Measurements from ENCODE around the gene ARPC2. TPM values are rescaled to one million over a fixed set of nuclear protein-coding genes. Genes with fewer than 3 reads are reported as not detected.
A peak's percentile ranks its signal among the peaks of the same experiment; 100 is the strongest.

Gene ARPC2
- total and polyA plus RNA-seq, 2 of the 13 experiments (the other 11 are each of a cell fraction or from before 2014, with no cell fraction given), result 168 to 303 TPM

- TF ChIP-seq ARID3A (IDR thresholded peaks at IDR 0.05; ENCODE audit: low read depth, low read length) (peak; percentile 60), NCOA5 (CRISPR knock-in tag; IDR thresholded peaks at IDR 0.05) (0 out of 2 replicates have a peak, but pooled peaks have one; percentile 41), ZNF788 (CRISPR knock-in tag; IDR thresholded peaks at IDR 0.05; ENCODE audit: borderline replicate concordance) (peak; percentile 19; the same call in 1 of the 2 replicates), XRCC5 (optimal IDR thresholded peaks at IDR 0.05; ENCODE audit: low read length) (peak; percentile 95), TBX2 (CRISPR knock-in tag; IDR thresholded peaks at IDR 0.05; ENCODE audit: borderline replicate concordance) (peak; percentile 56; the same call in 1 of the 2 replicates), TAF15 (IDR thresholded peaks at IDR 0.05; ENCODE audit: low read depth, low read length, poor library complexity, severe bottlenecking) (no peak), GATAD2A (CRISPR knock-in tag; IDR thresholded peaks at IDR 0.05) (peak; percentile 62), ZNF784 (CRISPR knock-in tag; IDR thresholded peaks at IDR 0.05; ENCODE audit: borderline replicate concordance) (peak; percentile 68; the same call in 1 of the 2 replicates), ZNF558 (CRISPR knock-in tag; IDR thresholded peaks at IDR 0.05; ENCODE audit: borderline replicate concordance) (no peak), ZNF552 (CRISPR knock-in tag; IDR thresholded peaks at IDR 0.05; ENCODE audit: borderline replicate concordance) (no peak), ZNF431 (CRISPR knock-in tag; IDR thresholded peaks at IDR 0.05; ENCODE audit: borderline replicate concordance, low read depth) (0 out of 2 replicates have a peak, but pooled peaks have one; percentile 30), SMYD3 (CRISPR knock-in tag; IDR thresholded peaks at IDR 0.05) (0 out of 2 replicates have a peak, but pooled peaks have one; percentile 38), GABPB1 (CRISPR knock-in tag; IDR thresholded peaks at IDR 0.05) (peak; percentile 29; the same call in 1 of the 2 replicates), MAFG (CRISPR knock-in tag; IDR thresholded peaks at IDR 0.05) (no peak), REPIN1 (CRISPR knock-in tag; IDR thresholded peaks at IDR 0.05; ENCODE audit: borderline replicate concordance, low read depth) (no peak), SIN3B (IDR thresholded peaks at IDR 0.05; ENCODE audit: low read length) (0 out of 2 replicates have a peak, but pooled peaks have one; percentile 31), SMAD3 (CRISPR knock-in tag; IDR thresholded peaks at IDR 0.05) (0 out of 2 replicates have a peak, but pooled peaks have one; percentile 37), ZNF501 (CRISPR knock-in tag; IDR thresholded peaks at IDR 0.05) (peak; percentile 73), MAFF (IDR thresholded peaks at IDR 0.05; ENCODE audit: low read depth, low read length) (no peak), ZNF468 (CRISPR knock-in tag; IDR thresholded peaks at IDR 0.05) (no peak), SAP130 (CRISPR knock-in tag; IDR thresholded peaks at IDR 0.05; ENCODE audit: low read depth) (peak; percentile 66)
- TF ChIP-seq, protein P1, sequence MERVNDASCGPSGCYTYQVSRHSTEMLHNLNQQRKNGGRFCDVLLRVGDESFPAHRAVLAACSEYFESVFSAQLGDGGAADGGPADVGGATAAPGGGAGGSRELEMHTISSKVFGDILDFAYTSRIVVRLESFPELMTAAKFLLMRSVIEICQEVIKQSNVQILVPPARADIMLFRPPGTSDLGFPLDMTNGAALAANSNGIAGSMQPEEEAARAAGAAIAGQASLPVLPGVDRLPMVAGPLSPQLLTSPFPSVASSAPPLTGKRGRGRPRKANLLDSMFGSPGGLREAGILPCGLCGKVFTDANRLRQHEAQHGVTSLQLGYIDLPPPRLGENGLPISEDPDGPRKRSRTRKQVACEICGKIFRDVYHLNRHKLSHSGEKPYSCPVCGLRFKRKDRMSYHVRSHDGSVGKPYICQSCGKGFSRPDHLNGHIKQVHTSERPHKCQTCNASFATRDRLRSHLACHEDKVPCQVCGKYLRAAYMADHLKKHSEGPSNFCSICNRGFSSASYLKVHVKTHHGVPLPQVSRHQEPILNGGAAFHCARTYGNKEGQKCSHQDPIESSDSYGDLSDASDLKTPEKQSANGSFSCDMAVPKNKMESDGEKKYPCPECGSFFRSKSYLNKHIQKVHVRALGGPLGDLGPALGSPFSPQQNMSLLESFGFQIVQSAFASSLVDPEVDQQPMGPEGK (CRISPR knock-in tag; IDR thresholded peaks at IDR 0.05), result peak; percentile 82
- TF ChIP-seq, protein P2, sequence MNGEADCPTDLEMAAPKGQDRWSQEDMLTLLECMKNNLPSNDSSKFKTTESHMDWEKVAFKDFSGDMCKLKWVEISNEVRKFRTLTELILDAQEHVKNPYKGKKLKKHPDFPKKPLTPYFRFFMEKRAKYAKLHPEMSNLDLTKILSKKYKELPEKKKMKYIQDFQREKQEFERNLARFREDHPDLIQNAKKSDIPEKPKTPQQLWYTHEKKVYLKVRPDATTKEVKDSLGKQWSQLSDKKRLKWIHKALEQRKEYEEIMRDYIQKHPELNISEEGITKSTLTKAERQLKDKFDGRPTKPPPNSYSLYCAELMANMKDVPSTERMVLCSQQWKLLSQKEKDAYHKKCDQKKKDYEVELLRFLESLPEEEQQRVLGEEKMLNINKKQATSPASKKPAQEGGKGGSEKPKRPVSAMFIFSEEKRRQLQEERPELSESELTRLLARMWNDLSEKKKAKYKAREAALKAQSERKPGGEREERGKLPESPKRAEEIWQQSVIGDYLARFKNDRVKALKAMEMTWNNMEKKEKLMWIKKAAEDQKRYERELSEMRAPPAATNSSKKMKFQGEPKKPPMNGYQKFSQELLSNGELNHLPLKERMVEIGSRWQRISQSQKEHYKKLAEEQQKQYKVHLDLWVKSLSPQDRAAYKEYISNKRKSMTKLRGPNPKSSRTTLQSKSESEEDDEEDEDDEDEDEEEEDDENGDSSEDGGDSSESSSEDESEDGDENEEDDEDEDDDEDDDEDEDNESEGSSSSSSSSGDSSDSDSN (CRISPR knock-in tag; IDR thresholded peaks at IDR 0.05), result peak; percentile 30; the same call in 1 of the 2 replicates
Measured at GRCh38 chr2:218272531-218273212, 55.7 kb downstream of the ARPC2 start (continued).
